ENCODE results near the gene TEX30. TPM values are rescaled to one million over a fixed set of nuclear protein-coding genes. Genes with fewer than 3 reads are reported as not detected.
A peak's percentile ranks its signal among the peaks of the same experiment; 100 is the strongest.

Gene TEX30
- total RNA-seq (9.9 TPM), polyA plus RNA-seq (ENCODE audit: insufficient read depth, low read depth, low replicate concordance) (22.7 TPM)
- long read RNA-seq, donor 1, partial matches to known transcripts: 0 of 7 reads
- long read RNA-seq, donor 1, other reads (novel, unspliced or antisense): 0 of 7 reads
- long read RNA-seq, donor 2, transcript TEX30-206 (6 exons, 1,165 nt): major isoform, 14 of 35 reads
- long read RNA-seq, donor 2, transcript TEX30-205 (5 exons, 959 nt): minor isoform, 5 of 35 reads
- long read RNA-seq, donor 2, partial matches to known transcripts: 10 of 35 reads
- long read RNA-seq, donor 2, other reads (novel, unspliced or antisense): 0 of 35 reads
- long read RNA-seq, donor 3, transcript TEX30-206 (6 exons, 1,165 nt): major isoform, 10 of 24 reads
- long read RNA-seq, donor 3, transcript TEX30-202 (5 exons, 1,038 nt): minor isoform, 5 of 24 reads
- long read RNA-seq, donor 3, partial matches to known transcripts: 6 of 24 reads
- long read RNA-seq, donor 3, other reads (novel, unspliced or antisense): 0 of 24 reads
- long read RNA-seq, donor 4, transcript TEX30-205 (5 exons, 959 nt): major isoform, 5 of 11 reads
- long read RNA-seq, donor 4, transcript TEX30-206 (6 exons, 1,165 nt): major isoform, 5 of 11 reads
- long read RNA-seq, donor 4, partial matches to known transcripts: 0 of 11 reads
- long read RNA-seq, donor 4, other reads (novel, unspliced or antisense): 0 of 11 reads
- long read RNA-seq, donor 5: 0 reads
- long read RNA-seq, donor 6, transcript TEX30-206 (6 exons, 1,165 nt): major isoform, 23 of 46 reads
- long read RNA-seq, donor 6, transcript TEX30-205 (5 exons, 959 nt): minor isoform, 7 of 46 reads
- long read RNA-seq, donor 6, partial matches to known transcripts: 15 of 46 reads
- long read RNA-seq, donor 6, other reads (novel, unspliced or antisense): 0 of 46 reads
- long read RNA-seq, donor 7, transcript TEX30-206 (6 exons, 1,165 nt): major isoform, 6 of 14 reads
- long read RNA-seq, donor 7, partial matches to known transcripts: 4 of 14 reads
- long read RNA-seq, donor 7, other reads (novel, unspliced or antisense): 2 of 14 reads
- long read RNA-seq, donor 8, transcript TEX30-206 (6 exons, 1,165 nt): major isoform, 5 of 19 reads
- long read RNA-seq, donor 8, partial matches to known transcripts: 10 of 19 reads
- long read RNA-seq, donor 8, other reads (novel, unspliced or antisense): 0 of 19 reads
- long read RNA-seq, donor 9, transcript TEX30-206 (6 exons, 1,165 nt): major isoform, 6 of 8 reads
- long read RNA-seq, donor 9, partial matches to known transcripts: 0 of 8 reads
- long read RNA-seq, donor 9, other reads (novel, unspliced or antisense): 0 of 8 reads
- long read RNA-seq, donor 10, transcript TEX30-206 (6 exons, 1,165 nt): major isoform, 6 of 29 reads
- long read RNA-seq, donor 10, partial matches to known transcripts: 16 of 29 reads
- long read RNA-seq, donor 10, other reads (novel, unspliced or antisense): 0 of 29 reads

DNA sequence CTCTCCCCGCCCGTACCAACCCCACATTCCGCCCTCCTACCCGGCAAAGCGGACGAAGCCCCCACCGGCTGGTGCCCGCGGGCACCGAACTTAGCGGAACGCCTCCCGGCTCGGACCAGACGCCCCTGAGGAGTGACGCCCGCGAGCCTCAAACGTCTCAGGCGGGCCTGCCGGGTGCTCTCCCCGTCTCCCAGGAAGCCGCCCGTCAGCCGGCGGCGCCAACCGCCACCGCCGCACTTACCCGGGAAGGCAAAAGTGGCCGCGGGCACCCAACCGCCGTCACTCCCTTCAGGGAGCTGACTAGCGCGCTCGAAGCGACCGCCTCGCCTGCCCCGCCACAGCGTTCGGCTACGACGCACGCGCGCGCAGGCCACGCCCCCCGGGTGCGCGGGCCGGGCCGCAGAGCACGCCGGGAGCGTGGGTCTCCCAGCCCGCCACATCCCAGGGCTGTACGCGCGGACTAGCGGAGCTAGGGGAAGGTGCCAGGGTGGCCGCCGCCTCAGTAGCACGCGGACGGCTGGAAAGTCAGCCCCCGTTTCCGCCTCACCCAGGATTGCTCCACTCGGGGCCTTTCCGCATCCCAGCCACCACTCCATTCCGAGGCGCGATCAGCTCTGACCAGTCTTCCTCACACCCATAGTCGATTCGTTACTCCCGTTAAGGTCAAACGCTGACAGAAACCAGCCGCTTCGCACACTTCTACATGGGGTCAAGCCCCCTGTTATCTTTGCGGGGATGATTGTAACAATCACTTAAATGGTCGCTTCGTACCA, at the start of gene TEX30:
Gene TEX30 (minus strand): TSS at position 346 of the 773 bp plus-strand sequence. CDS start 3,760 bp downstream, outside the sequence.
- Histone ChIP-seq H3K36me3 (ENCODE audit: control insufficient read depth in 2 of 3, insufficient read depth in 3 of 3, low read length in 3 of 3) (no peaks in the 10 kb centered on the region), H3K4me1 (ENCODE audit: control insufficient read depth in 2 of 3, insufficient read depth in 2 of 3, low read depth in 1 of 3, low read length in 3 of 3) (peaks cover 0 to 6% (median 4%) of the 10 kb centered on the region in 3 donors), H3K9me3 (ENCODE audit: control insufficient read depth in 2 of 3, insufficient read depth in 1 of 3, low read length in 3 of 3) (no peaks in the 10 kb centered on the region), H3K9ac (ENCODE audit: low read length in 3 of 3) (peak within 1 kb of the TSS; percentile 76 to 90 (median 82)), H3K27ac (ENCODE audit: low read depth in 2 of 2, low read length in 2 of 2) (peak within 1 kb of the TSS; percentile 85 to 86), H3K4me3 (ENCODE audit: low read length in 3 of 3) (peak within 1 kb of the TSS; percentile 81 to 89 (median 87)), H3K27me3 (ENCODE audit: control insufficient read depth, insufficient read depth, low read length) (no peaks in the 10 kb centered on the region)
- intact Hi-C loops (cut with DNase I): no loop called here
- TF ChIP-seq, protein P1, sequence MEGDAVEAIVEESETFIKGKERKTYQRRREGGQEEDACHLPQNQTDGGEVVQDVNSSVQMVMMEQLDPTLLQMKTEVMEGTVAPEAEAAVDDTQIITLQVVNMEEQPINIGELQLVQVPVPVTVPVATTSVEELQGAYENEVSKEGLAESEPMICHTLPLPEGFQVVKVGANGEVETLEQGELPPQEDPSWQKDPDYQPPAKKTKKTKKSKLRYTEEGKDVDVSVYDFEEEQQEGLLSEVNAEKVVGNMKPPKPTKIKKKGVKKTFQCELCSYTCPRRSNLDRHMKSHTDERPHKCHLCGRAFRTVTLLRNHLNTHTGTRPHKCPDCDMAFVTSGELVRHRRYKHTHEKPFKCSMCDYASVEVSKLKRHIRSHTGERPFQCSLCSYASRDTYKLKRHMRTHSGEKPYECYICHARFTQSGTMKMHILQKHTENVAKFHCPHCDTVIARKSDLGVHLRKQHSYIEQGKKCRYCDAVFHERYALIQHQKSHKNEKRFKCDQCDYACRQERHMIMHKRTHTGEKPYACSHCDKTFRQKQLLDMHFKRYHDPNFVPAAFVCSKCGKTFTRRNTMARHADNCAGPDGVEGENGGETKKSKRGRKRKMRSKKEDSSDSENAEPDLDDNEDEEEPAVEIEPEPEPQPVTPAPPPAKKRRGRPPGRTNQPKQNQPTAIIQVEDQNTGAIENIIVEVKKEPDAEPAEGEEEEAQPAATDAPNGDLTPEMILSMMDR (IDR thresholded peaks at IDR 0.05; ENCODE audit: borderline replicate concordance, extremely low read depth, insufficient read depth): peak; percentile 24
- DNase-seq: peak; percentile 89 to 96 (median 92)
- FAIRE-seq: no peak

DNA sequence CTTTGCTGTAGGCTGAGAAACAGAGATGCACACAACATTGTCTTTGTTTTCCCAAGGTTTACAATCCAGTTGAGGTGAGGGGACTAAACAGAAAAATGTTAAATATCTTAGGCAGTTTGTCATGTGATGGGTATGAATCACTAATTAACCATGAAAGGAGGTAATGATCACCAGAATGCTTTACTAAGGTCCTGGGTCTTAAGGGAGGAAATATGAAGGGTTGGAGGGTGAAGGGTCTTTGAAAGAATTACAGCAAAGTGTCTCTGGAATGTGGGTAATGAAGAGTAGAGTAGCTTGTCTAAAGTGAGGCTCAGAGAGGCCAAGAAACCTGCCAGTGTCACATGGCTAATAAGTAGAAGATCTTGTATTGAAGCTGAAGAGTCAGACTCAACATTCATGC, 44.3 kb upstream of the TEX30 start:
- no peaks in the 10 kb centered on the region for H3K9me3 ChIP-seq (ENCODE audit: control insufficient read depth in 2 of 3, insufficient read depth in 1 of 3, low read length in 3 of 3)
- FAIRE-seq (no peak), DNase-seq (peak in 2 of 5 donors; percentile 49 to 69)
- no peaks in the 10 kb centered on the region for H3K27me3 ChIP-seq (ENCODE audit: control insufficient read depth, insufficient read depth, low read length)
- H3K36me3 ChIP-seq (ENCODE audit: control insufficient read depth in 2 of 3, insufficient read depth in 3 of 3, low read length in 3 of 3): peaks cover 10 to 20% (median 12%) of the 10 kb centered on the region in 3 donors
- peak overlapping the region in 1 of 3 donors; percentile 2 for H3K4me3 ChIP-seq (ENCODE audit: low read length in 3 of 3)
- TF ChIP-seq, protein P1 (IDR thresholded peaks at IDR 0.05; ENCODE audit: borderline replicate concordance, extremely low read depth, insufficient read depth): no peak
- H3K4me1 ChIP-seq (ENCODE audit: control insufficient read depth in 2 of 3, insufficient read depth in 2 of 3, low read depth in 1 of 3, low read length in 3 of 3): peaks cover 0 to 21% (median 9%) of the 10 kb centered on the region in 3 donors
- H3K27ac ChIP-seq (ENCODE audit: low read depth in 2 of 2, low read length in 2 of 2): peak overlapping the region; percentile 26 to 72
- H3K9ac ChIP-seq (ENCODE audit: low read length in 3 of 3): no peak overlapping the region
- intact Hi-C loops (cut with DNase I): no loop called here

GRCh38 chr13:102817241-102817640, 43.7 kb upstream of the TEX30 start:
- peaks cover 7 to 14% (median 9%) of the 10 kb centered on the region in 3 donors for H3K36me3 ChIP-seq (ENCODE audit: control insufficient read depth in 2 of 3, insufficient read depth in 3 of 3, low read length in 3 of 3)
- peak overlapping the region in 1 of 3 donors; percentile 30 for H3K4me3 ChIP-seq (ENCODE audit: low read length in 3 of 3)
- no peak for DNase-seq
- no peaks in the 10 kb centered on the region for H3K9me3 ChIP-seq (ENCODE audit: control insufficient read depth in 2 of 3, insufficient read depth in 1 of 3, low read length in 3 of 3)
- intact Hi-C loops (cut with DNase I): no loop called here
- FAIRE-seq: no peak
- TF ChIP-seq, protein P1 (IDR thresholded peaks at IDR 0.05; ENCODE audit: borderline replicate concordance, extremely low read depth, insufficient read depth): no peak
- peak overlapping the region; percentile 75 to 78 for H3K27ac ChIP-seq (ENCODE audit: low read depth in 2 of 2, low read length in 2 of 2)
- H3K27me3 ChIP-seq (ENCODE audit: control insufficient read depth, insufficient read depth, low read length): no peaks in the 10 kb centered on the region
- peaks cover 0 to 25% (median 9%) of the 10 kb centered on the region in 3 donors for H3K4me1 ChIP-seq (ENCODE audit: control insufficient read depth in 2 of 3, insufficient read depth in 2 of 3, low read depth in 1 of 3, low read length in 3 of 3)
- no peak overlapping the region for H3K9ac ChIP-seq (ENCODE audit: low read length in 3 of 3)
